Eye (tissue), 1 donor: ENCODE measurements around the gene KRTAP1-4.
A peak's percentile ranks its signal among the peaks of the same experiment; 100 is the strongest.
"Not testable (repeated sequence)": the region's sequence is repeated elsewhere in the genome, so short reads cannot be mapped to it uniquely, and the experiment has no call there.

Experiments
- DNase-seq: peaks from one replicate; pipeline ENCODE4 v3.0.0-alpha.2; 2015

Gene KRTAP1-4

GRCh38 chr17:41046735-41047465 lies 16.9 kb upstream of the KRTAP1-4 start, which contains the start of gene KRTAP2-1:
TSS of gene KRTAP2-1 (minus strand) at chr17:41047316. CDS start at chr17:41047267, 49 bp downstream.
- DNase-seq = not testable (repeated sequence)

- no peak for DNase-seq
Observed at GRCh38 chr17:41042953-41043352, 13.0 kb upstream of the KRTAP1-4 start.

- not testable (repeated sequence) for DNase-seq
Observed at GRCh38 chr17:41040783-41041571, 11.0 kb upstream of the KRTAP1-4 start, which contains the start of gene KRTAP1-1. TSS of gene KRTAP1-1 (minus strand) at chr17:41041450. CDS start at chr17:41041397, 53 bp downstream.

GRCh38 chr17:41037853-41038350 lies 7.9 kb upstream of the KRTAP1-4 start:
- DNase-seq = no peak

GRCh38 chr17:41034346-41034935 lies 4.4 kb upstream of the KRTAP1-4 start, which contains the start of gene KRTAP1-3:
TSS of gene KRTAP1-3 (minus strand) at chr17:41034874. CDS start at chr17:41034821, 53 bp downstream.
- DNase-seq = not testable (repeated sequence)

- DNase-seq = no peak
Observed at GRCh38 chr17:41026715-41027471, 3.1 kb downstream of the KRTAP1-4 start, which contains the start of gene KRTAP1-5. TSS of gene KRTAP1-5 (minus strand) at chr17:41027208. CDS start at chr17:41027155, 53 bp downstream.

- DNase-seq = no peak
Observed at GRCh38 chr17:41024697-41025096, 5.3 kb downstream of the KRTAP1-4 start.

- no peak for DNase-seq
Observed at GRCh38 chr17:41020336-41020735, 9.7 kb downstream of the KRTAP1-4 start.

GRCh38 chr17:41019415-41019814 lies 10.6 kb downstream of the KRTAP1-4 start:
- DNase-seq = no peak

GRCh38 chr17:41018541-41018940 lies 11.5 kb downstream of the KRTAP1-4 start:
- no peak for DNase-seq

- no peak for DNase-seq
Observed at GRCh38 chr17:41016578-41017215, 13.3 kb downstream of the KRTAP1-4 start.

GRCh38 chr17:41015454-41015853 lies 14.5 kb downstream of the KRTAP1-4 start:
- DNase-seq = no peak

GRCh38 chr17:41013606-41014005 lies 16.4 kb downstream of the KRTAP1-4 start:
- peak; percentile 23 for DNase-seq

- no peak for DNase-seq
Observed at GRCh38 chr17:41013181-41013580, 16.8 kb downstream of the KRTAP1-4 start.

- no peak for DNase-seq
Observed at GRCh38 chr17:41012326-41013120, 17.5 kb downstream of the KRTAP1-4 start.

GRCh38 chr17:41010441-41010840 lies 19.6 kb downstream of the KRTAP1-4 start:
- no peak for DNase-seq

- DNase-seq = no peak
Observed at GRCh38 chr17:41009936-41010335, 20.1 kb downstream of the KRTAP1-4 start.

- no peak for DNase-seq
Observed at GRCh38 chr17:41009301-41009760, 20.7 kb downstream of the KRTAP1-4 start.

- no peak for DNase-seq
Observed at GRCh38 chr17:41008811-41009210, 21.2 kb downstream of the KRTAP1-4 start, which contains the start of gene KRTAP3-1. TSS of gene KRTAP3-1 (minus strand) at chr17:41009128. CDS start at chr17:41009074, 54 bp downstream.

- DNase-seq = no peak
Observed at GRCh38 chr17:41004397-41004796, 25.6 kb downstream of the KRTAP1-4 start.

GRCh38 chr17:41003926-41004325 lies 26.1 kb downstream of the KRTAP1-4 start:
- DNase-seq = no peak
